GM12878 (cell line): Measurements from ENCODE around the gene HSD17B14. TPM values are rescaled to one million over a fixed set of nuclear protein-coding genes. Genes with fewer than 3 reads are reported as not detected.

Source experiments
- ATF7 ChIP-seq: fragments of 450-650 bp; IDR thresholded peaks from 2 replicates; pipeline ENCODE4 v1.6.1; 2016; ENCODE audit warnings: low read depth, mild to moderate bottlenecking
- BACH1 ChIP-seq: fragments of 450-650 bp; IDR thresholded peaks from 2 replicates; pipeline ENCODE4 v1.6.1; 2017; ENCODE audit warnings: mild to moderate bottlenecking, borderline replicate concordance
- CEBPB ChIP-seq, 2 experiments: fragments of 150-350 bp in 1 of 2; IDR thresholded peaks; 2 replicates each; pipeline ENCODE4 v1.6.1; 2012 to 2014; ENCODE audit warnings: low read depth in 2 of 2, low read length in 2 of 2, borderline replicate concordance in 1 of 2, inconsistent platforms in 1 of 2
- E4F1 ChIP-seq: fragments of 450-650 bp; IDR thresholded peaks from 2 replicates; pipeline ENCODE4 v1.6.1; 2018; ENCODE audit warnings: borderline replicate concordance, mild to moderate bottlenecking; ENCODE audit not compliant: partially characterized antibody
- EGR1 ChIP-seq, 2 experiments: IDR thresholded peaks; 1 replicate in 1 of 2; 2 replicates in 1 of 2; pipeline ENCODE4 v1.6.1; 2011 to 2012; ENCODE audit warnings: low read depth in 2 of 2, low read length in 2 of 2, borderline replicate concordance in 1 of 2, mild to moderate bottlenecking in 1 of 2, moderate library complexity in 1 of 2
- HSF1 ChIP-seq: fragments of 150-350 bp; IDR thresholded peaks from 2 replicates; pipeline ENCODE4 v1.6.1; 2014; ENCODE audit warnings: mild to moderate bottlenecking, low read depth, low read length
- IKZF2 ChIP-seq, 2 experiments: fragments of 450-650 bp; IDR thresholded peaks; 2 replicates each; pipeline ENCODE4 v1.6.1; 2017; ENCODE audit warnings: mild to moderate bottlenecking in 2 of 2, moderate library complexity in 2 of 2
- MAX ChIP-seq: IDR thresholded peaks from 2 replicates; pipeline ENCODE4 v1.6.1; 2012; ENCODE audit warnings: low read depth, low read length, improper control_type of control experiment
- NFIC ChIP-seq: IDR thresholded peaks from 2 replicates; pipeline ENCODE4 v1.6.1; 2012; ENCODE audit warnings: low read depth, mild to moderate bottlenecking, inconsistent platforms, low read length, moderate library complexity
- RCOR1 ChIP-seq: conservative IDR thresholded peaks from 2 replicates; pipeline ENCODE4 v1.6.1; 2012; ENCODE audit warnings: low read depth, low read length, improper control_type of control experiment
- RUNX3 ChIP-seq: IDR thresholded peaks from 2 replicates; pipeline ENCODE4 v1.6.1; 2012; ENCODE audit warnings: low read length, inconsistent platforms
- SREBF2 ChIP-seq: IDR thresholded peaks from 2 replicates; pipeline ENCODE4 v1.6.1; 2012; ENCODE audit warnings: mild to moderate bottlenecking, low read length
- ZNF687 ChIP-seq: fragments of 450-650 bp; IDR thresholded peaks from 2 replicates; pipeline ENCODE4 v1.6.1; 2017; ENCODE audit warnings: mild to moderate bottlenecking, moderate library complexity
- polyA plus RNA-seq, 11 experiments: library from polyadenylated mRNA; depleted of rRNA in 4 of 11; unstranded in 6 of 11; stranded (reverse) in 5 of 11; fragments of >200 nt; fragmentation: Nextera tagmentation in 4 of 11; fragmentation: Illumina TruSeq in 1 of 11; extraction: Ambion mirVana in 4 of 11; extraction: Trizol in 1 of 11; gene quantifications; 1 replicate in 1 of 11; 2 replicates in 10 of 11; pipeline versions ENCODE4 v1.2.1 to v1.2.3, GENCODE V29; 2011 to 2016; ENCODE audit warnings: inconsistent platforms in 2 of 11, missing spikeins in 2 of 11, low read depth in 1 of 11
- total RNA-seq, 4 experiments: library from RNA; depleted of rRNA in 3 of 4; stranded (reverse); fragments of >200 nt in 3 of 4; fragmentation: Illumina TruSeq in 1 of 4; extraction: Trizol in 1 of 4; gene quantifications; 2 replicates each; pipeline versions ENCODE4 v1.2.1 to v1.2.3, GENCODE V29; 2013 to 2021

The HSD17B14 gene
- total and polyA plus RNA-seq, 10 of the 15 experiments (the other 5 are each of a cell fraction or from before 2014, with no cell fraction given): 0.21 to 4.1 (median 0.61) TPM

DNA sequence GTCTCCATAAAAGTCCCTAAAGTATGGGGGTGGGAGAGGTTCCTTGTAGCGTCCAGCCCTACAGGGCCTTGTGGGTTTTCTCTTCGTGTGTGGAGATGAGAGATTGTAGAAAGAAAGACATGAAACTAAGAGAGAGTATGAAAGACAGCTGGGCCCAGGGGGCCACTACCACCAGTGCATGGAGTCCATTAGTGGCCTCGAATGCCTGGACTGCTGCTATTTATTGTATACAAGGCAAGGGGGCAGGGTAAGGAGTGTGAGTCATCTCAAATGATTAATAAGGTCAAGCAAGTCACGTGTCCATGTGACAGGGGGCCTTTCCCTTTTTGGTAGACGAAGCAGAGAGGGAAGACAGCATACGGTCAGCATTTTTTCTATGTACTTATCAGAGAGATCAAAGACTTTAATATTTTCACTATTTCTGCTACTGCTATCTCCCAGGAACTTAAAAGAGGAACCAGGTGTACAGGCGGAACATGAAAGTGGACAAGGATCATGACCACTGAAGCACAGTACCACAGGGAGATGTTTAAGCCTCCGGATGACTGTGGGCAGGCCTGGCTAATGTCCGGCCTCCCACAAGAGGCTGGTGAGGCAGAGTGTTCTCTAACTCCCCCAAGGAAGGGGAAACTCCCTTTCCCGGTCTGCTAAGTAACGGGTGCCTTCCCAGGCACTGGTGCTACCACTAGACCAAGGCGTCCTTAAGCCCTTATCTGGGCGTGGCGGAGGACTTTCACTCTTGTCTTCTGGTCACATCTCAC, 55.5 kb downstream of the HSD17B14 start (continued):
- TF ChIP-seq HSF1: no peak
- TF ChIP-seq BACH1: no peak
- no peak for TF ChIP-seq EGR1 (IDR thresholded peaks at IDR 0.05; ENCODE audit: borderline replicate concordance in 1 of 2, low read depth in 2 of 2, low read length in 2 of 2)
- TF ChIP-seq IKZF2 (IDR thresholded peaks at IDR 0.05): peak in 1 of 2 experiments; percentile 59; a peak in 2 of 4 replicates
- TF ChIP-seq ZNF687: 0 out of 2 replicates have a peak, but pooled peaks have one; percentile 26
- TF ChIP-seq E4F1: no peak
- TF ChIP-seq SREBF2: no peak
- TF ChIP-seq CEBPB (IDR thresholded peaks at IDR 0.05; ENCODE audit: borderline replicate concordance in 1 of 2, low read depth in 2 of 2, low read length in 2 of 2): no peak
- peak; percentile 22; the same call in 1 of the 2 replicates for TF ChIP-seq MAX
- peak; percentile 62 for TF ChIP-seq ATF7
- no peak for TF ChIP-seq RCOR1
- TF ChIP-seq RUNX3: peak; percentile 26; the same call in 1 of the 2 replicates
- no peak for TF ChIP-seq NFIC
